HG03103 (cell line): ENCODE data around the gene OTOS.

Experiments used
- ATAC-seq: cut with Tn5 transposase; IDR thresholded peaks from one replicate; pipeline ENCODE4 v1.9.1; 2021; ENCODE audit warnings: low read depth; ENCODE audit not compliant: unreplicated experiment

The OTOS gene

GRCh38 chr2:240168041-240168440 lies 27.6 kb upstream of the OTOS start:
- ATAC-seq: no peak

- no peak for ATAC-seq
Measured at GRCh38 chr2:240167588-240167880, 27.1 kb upstream of the OTOS start.

- ATAC-seq: no peak
Measured at GRCh38 chr2:240166761-240167587, 26.5 kb upstream of the OTOS start.

GRCh38 chr2:240166191-240166590 lies 25.7 kb upstream of the OTOS start:
- no peak for ATAC-seq

GRCh38 chr2:240165661-240166060 lies 25.2 kb upstream of the OTOS start:
- ATAC-seq: no peak

GRCh38 chr2:240165034-240165433 lies 24.6 kb upstream of the OTOS start:
- no peak for ATAC-seq

GRCh38 chr2:240164586-240164985 lies 24.1 kb upstream of the OTOS start:
- no peak for ATAC-seq

GRCh38 chr2:240163844-240164574 lies 23.6 kb upstream of the OTOS start:
- no peak for ATAC-seq

GRCh38 chr2:240162939-240163714 lies 22.7 kb upstream of the OTOS start:
- ATAC-seq: no peak

GRCh38 chr2:240162531-240162930 lies 22.1 kb upstream of the OTOS start:
- no peak for ATAC-seq

GRCh38 chr2:240162032-240162431 lies 21.6 kb upstream of the OTOS start:
- no peak for ATAC-seq

- no peak for ATAC-seq
Measured at GRCh38 chr2:240161087-240161750, 20.8 kb upstream of the OTOS start.

GRCh38 chr2:240160291-240161086 lies 20.0 kb upstream of the OTOS start:
- no peak for ATAC-seq

GRCh38 chr2:240159251-240159839 lies 18.9 kb upstream of the OTOS start:
- ATAC-seq: no peak

GRCh38 chr2:240157147-240157470 lies 16.7 kb upstream of the OTOS start:
- no peak for ATAC-seq

GRCh38 chr2:240156435-240157146 lies 16.1 kb upstream of the OTOS start:
- ATAC-seq: no peak

- no peak for ATAC-seq
Measured at GRCh38 chr2:240155745-240156390, 15.4 kb upstream of the OTOS start.

GRCh38 chr2:240155048-240155744 lies 14.7 kb upstream of the OTOS start:
- no peak for ATAC-seq
